B cell (primary cell): Measurements from ENCODE around the gene CTNNA2. TPM values are rescaled to one million over a fixed set of nuclear protein-coding genes. Genes with fewer than 3 reads are reported as not detected.

Source experiments
- ATAC-seq: fragments of 200-7000 bp; cut with Tn5 transposase; one replicate; pipeline ENCODE4 v1.10.0; 2021; ENCODE audit warnings: low read depth, mild to moderate bottlenecking, moderate number of reproducible peaks, moderate library complexity
- CTCF ChIA-PET: fragments of 350-600 bp; sonication (Branson Sonifier 250); formaldehyde crosslinking; loops from one replicate; lab custom pipeline; 2021; ENCODE audit warnings: antibody characterized with exemption, inconsistent platforms; lab: Charles Lee
- POLR2A ChIA-PET: fragments of 350-600 bp; sonication (Branson Sonifier 250); formaldehyde crosslinking; loops from one replicate; lab custom pipeline; 2021; ENCODE audit warnings: antibody characterized with exemption; lab: Charles Lee
- DNase-seq: peaks from one replicate; pipeline ENCODE4 v3.0.0; 2013
- H2AFZ ChIP-seq: 2 replicates; pipeline ENCODE4 v1.6.1; 2012; ENCODE audit warnings: mild to moderate bottlenecking, low read depth, low read length; ENCODE audit not compliant: insufficient read depth, poor library complexity, severe bottlenecking
- H3K27ac ChIP-seq, 2 donors: 1 replicate in 1 of 2; 2 replicates in 1 of 2; pipeline ENCODE4 v1.5.1; 2012 to 2013; ENCODE audit warnings: low read length in 2 of 2, mild to moderate bottlenecking in 2 of 2, moderate library complexity in 1 of 2
- H3K27me3 ChIP-seq, 4 experiments: fragments of 200-600 bp in 1 of 4; sonication (generic) in 1 of 4; replicated peaks in 1 of 4; 1 replicate in 2 of 4; 2 replicates in 2 of 4; pipeline versions ENCODE4 v1.6.1 to v1.7.0; 2013 to 2016; ENCODE audit warnings: low read length in 3 of 4, mild to moderate bottlenecking in 2 of 4, mixed read lengths in 1 of 4, moderate library complexity in 1 of 4; ENCODE audit not compliant: insufficient read depth in 4 of 4, control insufficient read depth in 3 of 4; ENCODE audit errors: control extremely low read depth in 1 of 4
- H3K36me3 ChIP-seq, 2 experiments: replicated peaks in 1 of 2; 1 replicate in 1 of 2; 2 replicates in 1 of 2; pipeline versions ENCODE4 v1.6.1 to v1.7.1; 2013; ENCODE audit warnings: low read length in 1 of 2; ENCODE audit not compliant: insufficient read depth in 2 of 2, control insufficient read depth in 1 of 2; ENCODE audit errors: control extremely low read depth in 1 of 2, extremely low read depth in 1 of 2
- H3K4me1 ChIP-seq, 2 donors: fragments of 200-600 bp in 1 of 2; sonication (generic) in 1 of 2; 1 replicate in 1 of 2; 2 replicates in 1 of 2; pipeline versions ENCODE4 v1.5.1 to v1.6.1; 2013 to 2017; ENCODE audit warnings: low read length in 2 of 2; ENCODE audit not compliant: control insufficient read depth in 2 of 2, insufficient read depth in 2 of 2
- H3K4me2 ChIP-seq: replicated peaks from 2 replicates; pipeline ENCODE3; 2012; ENCODE audit warnings: mild to moderate bottlenecking, low read depth, low read length; ENCODE audit not compliant: poor library complexity, severe bottlenecking
- H3K4me3 ChIP-seq, 5 experiments: fragments of 200-600 bp in 1 of 5; sonication (generic) in 1 of 5; 1 replicate in 3 of 5; 2 replicates in 2 of 5; pipeline versions ENCODE4 v1.5.1 to v1.7.0; 2011 to 2016; ENCODE audit warnings: low read length in 4 of 5, mild to moderate bottlenecking in 4 of 5, low read depth in 2 of 5, control low read depth in 1 of 5, moderate library complexity in 1 of 5; ENCODE audit not compliant: insufficient read depth in 1 of 5; ENCODE audit errors: control extremely low read depth in 1 of 5, extremely low read depth in 1 of 5
- H3K79me2 ChIP-seq: fragments of 200-600 bp; sonication (generic); one replicate; pipeline ENCODE4 v1.6.0; 2016; ENCODE audit warnings: low read length; ENCODE audit not compliant: control insufficient read depth, insufficient read depth
- H3K9ac ChIP-seq: fragments of 200-600 bp; sonication (generic); 2 replicates; pipeline ENCODE4 v1.6.1; 2017; ENCODE audit warnings: mild to moderate bottlenecking, low read length, moderate library complexity
- H3K9me3 ChIP-seq, 3 donors: one replicate each; pipeline versions ENCODE4 v1.6.1 to v1.7.1; 2013; ENCODE audit warnings: low read length in 2 of 3; ENCODE audit not compliant: control insufficient read depth in 2 of 3, insufficient read depth in 1 of 3; ENCODE audit errors: control extremely low read depth in 1 of 3
- H4K20me1 ChIP-seq: 2 replicates; pipeline ENCODE4 v1.6.0; 2012; ENCODE audit warnings: mild to moderate bottlenecking, low read length; ENCODE audit not compliant: insufficient read depth, control insufficient read depth, poor library complexity, severe bottlenecking
- H3K27ac Mint-ChIP-seq: one replicate; pipeline ENCODE4 v1.8.0; 2021; ENCODE audit warnings: mixed read lengths
- H3K27me3 Mint-ChIP-seq: one replicate; pipeline ENCODE4 v1.8.0; 2021; ENCODE audit warnings: mixed read lengths
- H3K4me1 Mint-ChIP-seq: one replicate; pipeline ENCODE4 v1.8.0; 2021; ENCODE audit warnings: mixed read lengths
- H3K4me3 Mint-ChIP-seq: one replicate; pipeline ENCODE4 v1.8.0; 2021; ENCODE audit warnings: mixed read lengths
- H3K9me3 Mint-ChIP-seq: one replicate; pipeline ENCODE4 v1.8.0; 2022; ENCODE audit warnings: mixed read lengths; ENCODE audit not compliant: insufficient read depth
- EZH2 ChIP-seq: IDR thresholded peaks from 2 replicates; pipeline ENCODE4 v1.6.1; 2012; ENCODE audit warnings: borderline replicate concordance, low read depth, mild to moderate bottlenecking, moderate library complexity, low read length; ENCODE audit not compliant: insufficient read depth, poor library complexity, severe bottlenecking
- WGBS: methylation state at CpG from one replicate; pipeline ENCODE4 v1.1.5; 2013; ENCODE audit warnings: missing lambda C conversion rate; ENCODE audit not compliant: insufficient coverage; 5-methylcytosine and 5-hydroxymethylcytosine counted together
- intact Hi-C: fragments of 100-400 bp; cut with micrococcal nuclease; formaldehyde crosslinking; loops from one replicate; pipeline ENCODE4 v1.10.0; 2022
- polyA plus RNA-seq: library from polyadenylated mRNA; depleted of rRNA; stranded (reverse); fragments of >200 nt; gene quantifications from 2 replicates; pipeline ENCODE4 v1.2.3, GENCODE V29; 2012
- total RNA-seq, 2 donors: library from RNA; stranded (reverse); fragments of 120-200 nt in 1 of 2; gene quantifications; 1 replicate in 1 of 2; 2 replicates in 1 of 2; pipeline versions ENCODE4 v1.2.3 to v1.2.4, GENCODE V29; 2013 to 2022
- TF ChIP-seq, protein P1 (sequence below): fragments of 200-600 bp; IDR thresholded peaks from one replicate; pipeline ENCODE4 v1.8.0; 2022; ENCODE audit warnings: antibody characterized with exemption, mild to moderate bottlenecking

Gene CTNNA2
- total and polyA plus RNA-seq, 2 donors (not counting 1 experiment from before 2014, with no cell fraction given) = not detected

DNA sequence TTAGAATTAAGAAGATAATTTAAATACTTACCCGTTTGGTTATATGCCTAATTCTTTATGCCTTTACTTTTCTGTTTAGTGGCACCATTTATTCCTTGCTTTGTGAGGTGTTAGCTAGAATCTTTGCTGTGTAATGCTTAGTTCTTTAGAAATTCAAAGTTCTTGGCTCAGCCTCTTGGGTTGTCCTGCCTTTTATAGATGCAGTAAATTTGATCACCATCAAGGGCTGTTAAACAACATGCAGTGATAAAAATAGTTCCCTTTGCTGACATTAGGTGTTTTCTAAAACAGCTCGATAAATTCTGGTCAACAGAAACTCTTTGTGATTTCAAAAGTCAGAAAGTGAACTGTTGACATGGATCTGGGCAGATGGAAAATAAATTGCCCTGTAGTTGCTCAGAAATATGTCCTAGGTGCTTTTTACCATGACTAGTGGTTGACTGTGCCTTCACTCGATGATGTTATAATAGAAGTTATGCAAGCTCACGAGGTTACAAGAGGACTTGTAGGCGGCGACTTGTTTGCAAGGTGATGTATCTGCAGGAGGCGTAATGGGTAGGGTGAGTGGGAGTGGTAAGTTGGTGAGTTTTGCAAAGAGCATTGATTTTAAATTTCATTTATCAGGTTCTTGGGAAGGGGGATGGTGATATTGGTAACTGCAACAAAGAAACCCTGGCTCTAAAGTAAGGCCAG, 739.6 kb downstream of the CTNNA2 start:
- Histone ChIP-seq H2AFZ (no peak overlapping the region), H3K36me3 (no peaks in the 10 kb centered on the region), H3K4me2 (no peak overlapping the region), H3K4me3 (no peak overlapping the region), H3K27ac (no peak overlapping the region), H3K4me1 (no peaks in the 10 kb centered on the region), H3K79me2 (no peaks in the 10 kb centered on the region), H4K20me1 (no peaks in the 10 kb centered on the region), H3K9me3 (no peaks in the 10 kb centered on the region), H3K27me3 (no peaks in the 10 kb centered on the region), H3K9ac (no peak overlapping the region)
- intact Hi-C loops = no loop called here
- no peak for ATAC-seq
- Mint-ChIP-seq H3K4me3 (no peak overlapping the region), H3K4me1 (no peaks in the 10 kb centered on the region), H3K27ac (no peak overlapping the region), H3K9me3 (no peaks in the 10 kb centered on the region), H3K27me3 (no peaks in the 10 kb centered on the region)
- ChIA-PET CTCF (no interaction called here), POLR2A (no interaction called here)
- no peak for DNase-seq
- 96% methylated on average over 6 of the region's 7 CpGs for WGBS
- no peak for TF ChIP-seq EZH2
- TF ChIP-seq, protein P1, sequence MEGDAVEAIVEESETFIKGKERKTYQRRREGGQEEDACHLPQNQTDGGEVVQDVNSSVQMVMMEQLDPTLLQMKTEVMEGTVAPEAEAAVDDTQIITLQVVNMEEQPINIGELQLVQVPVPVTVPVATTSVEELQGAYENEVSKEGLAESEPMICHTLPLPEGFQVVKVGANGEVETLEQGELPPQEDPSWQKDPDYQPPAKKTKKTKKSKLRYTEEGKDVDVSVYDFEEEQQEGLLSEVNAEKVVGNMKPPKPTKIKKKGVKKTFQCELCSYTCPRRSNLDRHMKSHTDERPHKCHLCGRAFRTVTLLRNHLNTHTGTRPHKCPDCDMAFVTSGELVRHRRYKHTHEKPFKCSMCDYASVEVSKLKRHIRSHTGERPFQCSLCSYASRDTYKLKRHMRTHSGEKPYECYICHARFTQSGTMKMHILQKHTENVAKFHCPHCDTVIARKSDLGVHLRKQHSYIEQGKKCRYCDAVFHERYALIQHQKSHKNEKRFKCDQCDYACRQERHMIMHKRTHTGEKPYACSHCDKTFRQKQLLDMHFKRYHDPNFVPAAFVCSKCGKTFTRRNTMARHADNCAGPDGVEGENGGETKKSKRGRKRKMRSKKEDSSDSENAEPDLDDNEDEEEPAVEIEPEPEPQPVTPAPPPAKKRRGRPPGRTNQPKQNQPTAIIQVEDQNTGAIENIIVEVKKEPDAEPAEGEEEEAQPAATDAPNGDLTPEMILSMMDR = no peak

GRCh38 chr2:80255918-80256781, 743.3 kb downstream of the CTNNA2 start:
- no peak overlapping the region for H3K4me3 ChIP-seq
- CTCF ChIA-PET = no interaction called here
- Mint-ChIP-seq H3K27ac (no peak overlapping the region), H3K4me1 (no peaks in the 10 kb centered on the region), H3K9me3 (peaks cover 2% of the 10 kb centered on the region), H3K4me3 (no peak overlapping the region), H3K27me3 (no peaks in the 10 kb centered on the region)
- POLR2A ChIA-PET = no interaction called here
- H3K9ac ChIP-seq = no peak overlapping the region
- intact Hi-C loops = no loop called here
- H3K27me3 ChIP-seq = no peaks in the 10 kb centered on the region
- H4K20me1 ChIP-seq = no peaks in the 10 kb centered on the region
- no peak overlapping the region for H2AFZ ChIP-seq
- no peak overlapping the region for H3K27ac ChIP-seq
- no peak for TF ChIP-seq EZH2
- TF ChIP-seq, protein P1 = no peak
- H3K4me1 ChIP-seq = no peaks in the 10 kb centered on the region
- no peak overlapping the region for H3K4me2 ChIP-seq
- no peaks in the 10 kb centered on the region for H3K9me3 ChIP-seq
- ATAC-seq = no peak
- H3K36me3 ChIP-seq = no peaks in the 10 kb centered on the region
- DNase-seq = no peak
- H3K79me2 ChIP-seq = no peaks in the 10 kb centered on the region
- WGBS = 79% methylated on average over 3 of the region's 9 CpGs
